ENCODE data around the gene DPP6. TPM values are rescaled to one million over a fixed set of nuclear protein-coding genes. Genes with fewer than 3 reads are reported as not detected.

DPP6 gene
- total RNA-seq, 4 donors from 2014 or later, result 1.5 to 2.9 TPM; not detected in 2

DNA sequence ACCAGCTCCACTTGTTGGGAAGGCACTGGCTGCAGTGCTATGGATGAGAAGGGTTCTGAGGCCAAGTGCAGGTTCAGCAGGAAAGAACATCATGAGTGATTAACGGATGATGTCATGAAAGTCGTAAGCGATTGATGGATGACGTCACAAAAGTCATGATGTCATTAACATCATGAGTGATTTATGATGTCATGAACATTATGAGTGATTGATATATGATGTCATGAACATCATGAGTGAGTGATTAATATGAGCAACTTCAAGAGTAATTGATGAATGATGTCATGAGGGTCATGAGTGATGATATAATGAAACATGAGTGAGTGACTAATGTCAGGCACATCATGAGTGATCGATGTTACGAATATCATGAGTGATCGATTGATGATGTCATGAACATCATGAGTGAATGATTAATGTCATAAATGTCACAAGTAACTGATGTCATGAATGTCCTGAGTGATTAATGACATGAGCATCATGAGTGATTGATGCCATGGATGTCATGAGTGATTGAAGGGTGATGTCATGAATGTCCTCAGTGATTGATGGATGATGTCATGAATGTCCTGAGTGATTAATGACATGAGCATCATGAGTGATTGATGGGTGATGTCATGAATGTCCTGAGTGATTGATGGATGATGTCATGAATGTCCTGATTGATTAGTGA, 765.2 kb downstream of the DPP6 start:
- no peaks in the 10 kb centered on the region for H3K4me1 ChIP-seq
- H3K36me3 ChIP-seq, result no peaks in the 10 kb centered on the region
- H3K9me3 ChIP-seq, result no peaks in the 10 kb centered on the region
- peaks cover 0 to 2% of the 10 kb centered on the region in 2 donors for H3K27me3 ChIP-seq
- H3K4me3 ChIP-seq, result no peak overlapping the region
- no peak overlapping the region for H3K27ac ChIP-seq
- DNase-seq, result no peak
- no peak for TF ChIP-seq POLR2A (IDR thresholded peaks at IDR 0.05)
- TF ChIP-seq, protein P1, sequence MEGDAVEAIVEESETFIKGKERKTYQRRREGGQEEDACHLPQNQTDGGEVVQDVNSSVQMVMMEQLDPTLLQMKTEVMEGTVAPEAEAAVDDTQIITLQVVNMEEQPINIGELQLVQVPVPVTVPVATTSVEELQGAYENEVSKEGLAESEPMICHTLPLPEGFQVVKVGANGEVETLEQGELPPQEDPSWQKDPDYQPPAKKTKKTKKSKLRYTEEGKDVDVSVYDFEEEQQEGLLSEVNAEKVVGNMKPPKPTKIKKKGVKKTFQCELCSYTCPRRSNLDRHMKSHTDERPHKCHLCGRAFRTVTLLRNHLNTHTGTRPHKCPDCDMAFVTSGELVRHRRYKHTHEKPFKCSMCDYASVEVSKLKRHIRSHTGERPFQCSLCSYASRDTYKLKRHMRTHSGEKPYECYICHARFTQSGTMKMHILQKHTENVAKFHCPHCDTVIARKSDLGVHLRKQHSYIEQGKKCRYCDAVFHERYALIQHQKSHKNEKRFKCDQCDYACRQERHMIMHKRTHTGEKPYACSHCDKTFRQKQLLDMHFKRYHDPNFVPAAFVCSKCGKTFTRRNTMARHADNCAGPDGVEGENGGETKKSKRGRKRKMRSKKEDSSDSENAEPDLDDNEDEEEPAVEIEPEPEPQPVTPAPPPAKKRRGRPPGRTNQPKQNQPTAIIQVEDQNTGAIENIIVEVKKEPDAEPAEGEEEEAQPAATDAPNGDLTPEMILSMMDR (IDR thresholded peaks at IDR 0.05), result no peak

DNA sequence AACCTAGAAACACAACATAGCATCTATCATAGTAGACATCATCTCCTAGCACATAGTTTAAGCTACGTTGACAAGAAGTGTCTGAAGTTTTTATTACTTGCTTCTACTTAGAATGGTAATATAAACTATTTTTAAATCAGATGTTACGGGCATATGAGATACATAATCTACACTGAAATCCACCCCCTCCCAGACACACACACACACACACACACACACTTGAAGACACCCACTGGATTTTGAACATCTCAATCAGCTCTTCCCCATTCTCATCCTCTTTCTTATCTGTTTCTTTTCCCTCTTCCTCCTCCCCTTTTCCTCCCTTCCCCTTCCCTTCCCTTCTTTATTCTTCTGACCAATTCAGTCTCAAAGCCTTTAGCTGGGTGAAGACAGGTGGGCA, 774.8 kb downstream of the DPP6 start:
- Histone ChIP-seq H3K36me3 (no peaks in the 10 kb centered on the region), H3K4me1 (no peaks in the 10 kb centered on the region), H3K4me3 (no peak overlapping the region), H3K27me3 (no peaks in the 10 kb centered on the region), H3K9me3 (no peaks in the 10 kb centered on the region), H3K27ac (no peak overlapping the region)
- DNase-seq, result no peak
- no peak for TF ChIP-seq POLR2A (IDR thresholded peaks at IDR 0.05)
- TF ChIP-seq, protein P1 (IDR thresholded peaks at IDR 0.05), result no peak

DNA sequence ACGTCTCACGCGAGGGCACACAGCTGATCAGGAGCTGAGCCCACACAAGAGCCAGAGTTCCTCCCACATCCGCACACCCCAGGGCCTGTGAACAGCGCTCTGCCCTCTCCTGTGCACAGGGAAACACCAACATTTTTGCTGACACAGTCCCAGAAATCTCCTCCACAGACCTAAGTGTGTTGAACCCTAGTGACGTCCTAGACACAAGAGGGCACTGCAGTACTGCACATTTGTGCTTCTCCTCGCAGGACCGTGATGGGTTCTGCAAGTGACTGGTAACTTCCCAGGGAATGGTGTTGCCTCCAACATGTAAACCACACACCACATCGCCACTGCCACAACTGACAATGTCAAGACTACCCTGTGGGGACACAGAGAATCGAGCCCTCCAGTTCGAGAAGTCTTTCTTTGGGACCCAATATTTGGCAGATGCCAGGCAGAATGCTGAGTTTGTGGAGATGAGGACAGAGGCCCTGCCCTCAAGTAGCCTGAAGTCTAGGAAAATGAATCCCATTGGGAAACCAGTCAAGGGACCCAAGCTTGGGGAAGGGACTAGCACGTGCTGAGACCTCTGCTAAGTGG, 780.5 kb downstream of the DPP6 start:
- no peak for TF ChIP-seq POLR2A (IDR thresholded peaks at IDR 0.05)
- TF ChIP-seq, protein P1 (IDR thresholded peaks at IDR 0.05), result peak in 3 of 6 experiments; percentile 56 to 71 (median 57)
- Histone ChIP-seq H3K4me1 (no peaks in the 10 kb centered on the region), H3K36me3 (no peaks in the 10 kb centered on the region), H3K9me3 (no peaks in the 10 kb centered on the region), H3K27ac (no peak overlapping the region), H3K27me3 (no peaks in the 10 kb centered on the region), H3K4me3 (no peak overlapping the region)
- peak in 1 of 3 donors; percentile 68 for DNase-seq

DNA sequence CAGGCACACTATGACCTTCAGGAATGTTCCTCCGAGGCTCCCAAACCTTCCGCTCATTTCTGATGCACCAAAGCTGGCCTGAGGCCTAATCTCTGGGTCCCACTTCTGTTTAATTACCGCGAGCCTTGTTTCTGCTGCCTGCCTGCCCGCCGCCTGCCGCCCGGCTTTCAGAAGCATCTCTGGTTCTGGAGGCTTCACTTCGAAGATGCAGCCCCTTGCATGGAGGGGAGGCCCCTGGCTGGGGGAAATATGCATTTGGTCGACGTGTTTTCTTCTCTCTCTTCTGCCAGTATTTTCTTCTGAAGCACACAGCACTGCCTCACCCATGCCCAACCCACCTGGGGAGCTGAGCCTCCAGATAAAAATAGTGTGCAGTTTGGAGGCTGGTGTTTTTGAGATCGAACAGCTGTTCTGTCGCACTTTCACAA, 783.8 kb downstream of the DPP6 start:
- no peak for DNase-seq
- no peaks in the 10 kb centered on the region for H3K27me3 ChIP-seq
- H3K9me3 ChIP-seq, result no peaks in the 10 kb centered on the region
- TF ChIP-seq, protein P1 (IDR thresholded peaks at IDR 0.05), result no peak
- TF ChIP-seq POLR2A (IDR thresholded peaks at IDR 0.05), result no peak
- H3K4me3 ChIP-seq, result no peak overlapping the region
- no peaks in the 10 kb centered on the region for H3K36me3 ChIP-seq
- H3K27ac ChIP-seq, result no peak overlapping the region
- H3K4me1 ChIP-seq, result no peaks in the 10 kb centered on the region

DNA sequence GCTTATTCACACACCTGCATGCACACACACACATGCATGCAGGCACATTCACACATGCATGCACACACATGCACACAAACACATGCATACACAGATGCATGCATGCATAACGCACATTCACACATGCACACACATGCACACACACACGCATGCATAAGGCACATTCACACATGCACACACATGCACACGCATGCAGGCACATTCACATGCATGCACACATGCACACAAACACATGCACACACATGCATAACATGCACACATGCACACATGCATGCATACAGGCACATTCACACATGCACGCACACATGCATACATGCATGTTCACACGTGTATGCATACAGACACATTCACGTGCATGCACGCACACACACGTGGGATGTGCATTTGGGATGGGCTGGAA, 784.9 kb downstream of the DPP6 start:
- no peak for TF ChIP-seq POLR2A (IDR thresholded peaks at IDR 0.05)
- TF ChIP-seq, protein P1 (IDR thresholded peaks at IDR 0.05), result no peak
- Histone ChIP-seq H3K27me3 (no peaks in the 10 kb centered on the region), H3K4me1 (peaks cover 0 to 7% (median 0%) of the 10 kb centered on the region in 4 donors), H3K36me3 (no peaks in the 10 kb centered on the region), H3K9me3 (no peaks in the 10 kb centered on the region), H3K27ac (no peak overlapping the region), H3K4me3 (no peak overlapping the region)
- DNase-seq, result no peak

All from Peyer's patch (tissue), 4 donors.